Activated B cell treated with CpG ODN at 0.5 μM for 24 hours (primary cell): Measurements from ENCODE around the gene DNAJC1. TPM values are rescaled to one million over a fixed set of nuclear protein-coding genes. Genes with fewer than 3 reads are reported as not detected.

ENCODE experiments used
- ATAC-seq: fragments of 200-7000 bp; cut with Tn5 transposase; one replicate; pipeline ENCODE4 v1.10.0; 2021; ENCODE audit warnings: low read depth, mild to moderate bottlenecking, moderate library complexity
- CTCF ChIA-PET: fragments of 350-600 bp; sonication (Branson Sonifier 250); formaldehyde crosslinking; loops from one replicate; lab custom pipeline; 2021; ENCODE audit warnings: antibody characterized with exemption; lab: Charles Lee
- POLR2A ChIA-PET: fragments of 350-600 bp; sonication (Branson Sonifier 250); formaldehyde crosslinking; loops from one replicate; lab custom pipeline; 2021; ENCODE audit warnings: antibody characterized with exemption; lab: Charles Lee
- DNase-seq: peaks from one replicate; pipeline ENCODE4 v3.0.0; 2022
- H3K27ac Mint-ChIP-seq: one replicate; pipeline ENCODE4 v1.8.0; 2020; ENCODE audit warnings: mixed read lengths
- H3K27me3 Mint-ChIP-seq: one replicate; pipeline ENCODE4 v1.8.0; 2021; ENCODE audit warnings: mixed read lengths
- H3K36me3 Mint-ChIP-seq: one replicate; pipeline ENCODE4 v1.8.0; 2021; ENCODE audit warnings: low read depth, mixed read lengths
- H3K4me1 Mint-ChIP-seq: one replicate; pipeline ENCODE4 v1.8.0; 2021; ENCODE audit warnings: mixed read lengths
- H3K4me3 Mint-ChIP-seq: one replicate; pipeline ENCODE4 v1.8.0; 2020; ENCODE audit warnings: mild to moderate bottlenecking, mixed read lengths
- H3K9me3 Mint-ChIP-seq: one replicate; pipeline ENCODE4 v1.8.0; 2020; ENCODE audit warnings: mixed read lengths
- CTCF ChIP-seq: fragments of 200-600 bp; IDR thresholded peaks from one replicate; pipeline ENCODE4 v1.8.0; 2022; ENCODE audit warnings: antibody characterized with exemption, mild to moderate bottlenecking
- intact Hi-C: fragments of 100-400 bp; cut with micrococcal nuclease; formaldehyde crosslinking; loops from one replicate; pipeline ENCODE4 v1.15.1; 2024
- total RNA-seq: library from RNA; stranded (reverse); gene quantifications from 2 replicates; pipeline ENCODE4 v1.2.3, GENCODE V29; 2022

The DNAJC1 gene
- total RNA-seq, 1 donor from 2014 or later: 10.9 TPM

- POLR2A ChIA-PET: no interaction called here
- CTCF ChIA-PET: no interaction called here
- ATAC-seq (no peak), DNase-seq (no peak)
- intact Hi-C loops: no loop called here
- no peak for TF ChIP-seq CTCF
- H3K27ac Mint-ChIP-seq: no peak overlapping the region
- H3K27me3 Mint-ChIP-seq: no peaks in the 10 kb centered on the region
- H3K4me1 Mint-ChIP-seq: peaks cover 5% of the 10 kb centered on the region
- no peaks in the 10 kb centered on the region for H3K9me3 Mint-ChIP-seq
- no peak overlapping the region for H3K4me3 Mint-ChIP-seq
- no peaks in the 10 kb centered on the region for H3K36me3 Mint-ChIP-seq
Observed at GRCh38 chr10:21975378-21975990, 28.0 kb downstream of the DNAJC1 start.

GRCh38 chr10:21972584-21972983, 30.9 kb downstream of the DNAJC1 start:
- H3K36me3 Mint-ChIP-seq: no peaks in the 10 kb centered on the region
- ATAC-seq (no peak), DNase-seq (no peak)
- H3K9me3 Mint-ChIP-seq: no peaks in the 10 kb centered on the region
- peaks cover 6% of the 10 kb centered on the region for H3K4me1 Mint-ChIP-seq
- TF ChIP-seq CTCF: no peak
- no peak overlapping the region for H3K4me3 Mint-ChIP-seq
- CTCF ChIA-PET: interaction anchor here (1.2 kb wide), 1 partner anchor 20 kb away, joined by 3 read pairs; no protein-coding TSS in a partner anchor
- intact Hi-C loops: no loop called here
- POLR2A ChIA-PET: no interaction called here
- H3K27ac Mint-ChIP-seq: no peak overlapping the region
- H3K27me3 Mint-ChIP-seq: no peaks in the 10 kb centered on the region

GRCh38 chr10:21969326-21970287, 33.9 kb downstream of the DNAJC1 start:
- peaks cover 8% of the 10 kb centered on the region for H3K9me3 Mint-ChIP-seq
- intact Hi-C loops: no loop called here
- no peak overlapping the region for H3K27ac Mint-ChIP-seq
- POLR2A ChIA-PET: no interaction called here
- no peaks in the 10 kb centered on the region for H3K27me3 Mint-ChIP-seq
- CTCF ChIA-PET: no interaction called here
- ATAC-seq: no peak
- peaks cover 8% of the 10 kb centered on the region for H3K4me1 Mint-ChIP-seq
- no peak for DNase-seq
- TF ChIP-seq CTCF: no peak
- H3K36me3 Mint-ChIP-seq: no peaks in the 10 kb centered on the region
- H3K4me3 Mint-ChIP-seq: no peak overlapping the region

GRCh38 chr10:21964983-21965665, 38.4 kb downstream of the DNAJC1 start:
- TF ChIP-seq CTCF: no peak
- intact Hi-C loops: no loop called here
- Mint-ChIP-seq H3K4me1 (peaks cover 8% of the 10 kb centered on the region), H3K36me3 (no peaks in the 10 kb centered on the region), H3K9me3 (peaks cover 8% of the 10 kb centered on the region), H3K4me3 (no peak overlapping the region), H3K27me3 (no peaks in the 10 kb centered on the region), H3K27ac (no peak overlapping the region)
- ChIA-PET CTCF (interaction anchor here (0.6 kb wide), 1 partner anchor 1490 kb away, joined by 3 read pairs; no protein-coding TSS in a partner anchor), POLR2A (interaction anchor here (0.7 kb wide), 1 partner anchor 11 kb away, joined by 5 read pairs; no protein-coding TSS in a partner anchor)
- ATAC-seq (no peak), DNase-seq (no peak)
